HuH-7 (cell line): ENCODE results near the gene KLF15.

Experiments used
- DNase-seq: peaks from one replicate; pipeline ENCODE4 v3.0.0; 2011; ENCODE audit warnings: low spot score

KLF15 gene

GRCh38 chr3:126357295-126358037, at the start of gene KLF15:
TSS of gene KLF15 (minus strand) at chr3:126357408. CDS start at chr3:126352922, 4,486 bp downstream.
- DNase-seq: peak; percentile 95

- no peak for DNase-seq
Observed at GRCh38 chr3:126406389-126407296, 49.4 kb upstream of the KLF15 start.

GRCh38 chr3:126402666-126403302, 45.6 kb upstream of the KLF15 start:
- DNase-seq: no peak

- DNase-seq: no peak
Observed at GRCh38 chr3:126402178-126402577, 45.0 kb upstream of the KLF15 start.

- DNase-seq: no peak
Observed at GRCh38 chr3:126401611-126402160, 44.5 kb upstream of the KLF15 start.

- no peak for DNase-seq
Observed at GRCh38 chr3:126399756-126400155, 42.5 kb upstream of the KLF15 start.

GRCh38 chr3:126399351-126399735, 42.1 kb upstream of the KLF15 start:
- no peak for DNase-seq

- no peak for DNase-seq
Observed at GRCh38 chr3:126398423-126399350, 41.5 kb upstream of the KLF15 start.

- no peak for DNase-seq
Observed at GRCh38 chr3:126397610-126398422, 40.6 kb upstream of the KLF15 start.

- DNase-seq: no peak
Observed at GRCh38 chr3:126396536-126396935, 39.3 kb upstream of the KLF15 start.

- no peak for DNase-seq
Observed at GRCh38 chr3:126395846-126396513, 38.8 kb upstream of the KLF15 start.

- DNase-seq: no peak
Observed at GRCh38 chr3:126394977-126395321, 37.7 kb upstream of the KLF15 start.

- DNase-seq: no peak
Observed at GRCh38 chr3:126394179-126394976, 37.2 kb upstream of the KLF15 start, which contains the start of gene CFAP100. TSS of gene CFAP100 (plus strand) at chr3:126394909. CDS start at chr3:126396001, 1,092 bp downstream.

- no peak for DNase-seq
Observed at GRCh38 chr3:126393563-126393962, 36.4 kb upstream of the KLF15 start.

GRCh38 chr3:126392246-126392645, 35.0 kb upstream of the KLF15 start:
- DNase-seq: no peak

- DNase-seq: no peak
Observed at GRCh38 chr3:126391631-126392030, 34.4 kb upstream of the KLF15 start.

- DNase-seq: no peak
Observed at GRCh38 chr3:126390751-126391150, 33.5 kb upstream of the KLF15 start.

GRCh38 chr3:126390201-126390600, 33.0 kb upstream of the KLF15 start:
- no peak for DNase-seq

GRCh38 chr3:126389794-126390146, 32.6 kb upstream of the KLF15 start:
- DNase-seq: no peak
